Raji (cell line): Measurements from ENCODE around the gene ZNF518A.
A peak's percentile ranks its signal among the peaks of the same experiment; 100 is the strongest.

Experiments used
- POLR2A ChIP-seq: IDR thresholded peaks from 2 replicates; pipeline ENCODE4 v1.6.1; 2011; ENCODE audit warnings: low read depth, low read length, control low read depth; ENCODE audit not compliant: insufficient read depth

The ZNF518A gene

GRCh38 chr10:96129387-96130325 is at the start of gene ZNF518A:
TSS of gene ZNF518A (plus strand) at chr10:96130297. CDS start at chr10:96156323, 26,026 bp downstream.
- TF ChIP-seq POLR2A: peak; percentile 89

- no peak for TF ChIP-seq POLR2A
These were observed 47.9 kb upstream of the ZNF518A start for GRCh38 chr10:96082153-96082552.

- TF ChIP-seq POLR2A: no peak
These were observed 47.3 kb upstream of the ZNF518A start for GRCh38 chr10:96082748-96083147.

GRCh38 chr10:96089116-96089515 is 41.0 kb upstream of the ZNF518A start:
- TF ChIP-seq POLR2A: no peak

- peak; percentile 79 for TF ChIP-seq POLR2A
These were observed 40.2 kb upstream of the ZNF518A start for GRCh38 chr10:96089670-96090462.

DNA sequence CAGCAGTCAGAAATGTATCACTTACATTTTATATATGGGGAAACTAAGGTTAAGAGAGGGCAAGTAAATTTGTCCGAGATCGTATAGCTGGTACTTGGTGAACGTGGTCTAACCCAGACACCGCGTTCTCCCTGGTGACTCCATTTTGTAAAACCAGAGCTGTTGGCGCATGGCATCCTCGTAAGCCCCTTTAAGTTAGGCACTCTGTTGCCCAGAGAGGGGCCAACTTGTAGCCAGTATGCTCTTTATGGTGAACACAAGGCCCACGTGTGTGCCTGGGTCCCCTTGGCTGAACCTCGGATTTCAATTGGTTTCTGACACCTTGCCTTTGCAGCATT is 39.7 kb upstream of the ZNF518A start:
- no peak for TF ChIP-seq POLR2A

GRCh38 chr10:96092999-96093767 is 36.9 kb upstream of the ZNF518A start:
- no peak for TF ChIP-seq POLR2A

GRCh38 chr10:96093948-96094347 is 36.1 kb upstream of the ZNF518A start:
- no peak for TF ChIP-seq POLR2A

- no peak for TF ChIP-seq POLR2A
These were observed 33.1 kb upstream of the ZNF518A start for GRCh38 chr10:96096958-96097357.

DNA sequence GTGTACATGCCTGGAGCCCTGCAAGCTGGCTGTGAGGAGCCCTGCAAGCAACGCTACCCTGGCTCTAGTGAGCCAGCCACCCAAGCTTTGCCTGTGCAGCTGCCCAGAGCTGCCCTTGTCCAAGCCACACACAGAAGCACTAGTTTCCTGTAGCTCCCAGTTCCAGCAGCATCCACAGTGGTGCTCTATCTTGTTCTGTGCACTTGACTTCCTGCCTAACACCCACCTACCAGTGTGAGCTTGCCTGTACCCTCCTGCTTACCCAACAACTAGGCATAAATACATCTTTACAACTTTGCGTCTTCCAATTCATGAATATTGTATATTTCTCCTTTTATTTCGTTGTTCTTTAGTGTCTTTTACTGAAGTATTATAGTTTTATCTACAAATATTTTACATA is 32.2 kb upstream of the ZNF518A start:
- TF ChIP-seq POLR2A: no peak

DNA sequence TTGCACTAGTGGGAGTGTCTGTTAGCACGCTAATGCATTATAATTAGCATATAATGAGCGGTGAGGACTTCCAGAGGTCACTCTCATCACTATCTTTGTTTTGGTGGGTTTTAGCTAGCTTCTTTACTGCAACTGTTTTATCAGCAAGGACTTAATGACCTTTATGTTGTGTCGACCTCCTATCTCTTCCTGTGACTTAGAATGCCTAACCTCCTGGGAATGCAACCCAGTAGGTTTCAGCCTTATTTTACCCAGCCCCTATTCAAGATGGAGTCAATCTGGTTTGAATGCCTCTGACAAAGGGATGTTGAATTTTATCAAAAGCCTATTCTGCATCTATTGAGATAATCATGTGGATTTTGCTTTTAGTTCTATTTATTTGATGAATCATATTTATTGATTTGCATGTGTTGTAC is 22.5 kb upstream of the ZNF518A start:
- TF ChIP-seq POLR2A: no peak

DNA sequence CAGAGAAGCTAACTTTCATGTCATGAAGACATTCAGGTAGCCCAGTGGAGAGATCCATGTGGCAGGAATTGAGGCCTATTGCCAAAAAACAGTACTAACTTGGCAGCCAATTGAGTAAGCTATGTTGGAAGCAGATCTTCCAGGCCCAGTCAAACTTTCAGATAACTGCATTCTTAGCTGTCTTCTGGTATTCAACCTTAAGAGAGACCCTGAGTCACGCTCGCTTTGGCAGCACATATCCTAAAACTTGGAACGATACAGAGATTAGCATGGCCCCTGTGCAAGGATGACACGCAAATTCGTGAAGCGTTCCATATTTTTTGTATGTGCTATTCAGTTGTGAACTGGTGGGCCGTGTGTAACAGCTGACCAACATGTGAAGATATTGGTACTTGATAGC is 17.6 kb upstream of the ZNF518A start:
- TF ChIP-seq POLR2A: no peak

GRCh38 chr10:96118604-96119450 is 11.3 kb upstream of the ZNF518A start:
- TF ChIP-seq POLR2A: no peak

- TF ChIP-seq POLR2A: no peak
These were observed 7.3 kb upstream of the ZNF518A start for GRCh38 chr10:96122824-96123223.
